HCT116 (cell line): ENCODE data around the gene DDAH1. TPM values are rescaled to one million over a fixed set of nuclear protein-coding genes. Genes with fewer than 3 reads are reported as not detected.

Source experiments
- ATAC-seq: fragments of 200-7000 bp; cut with Tn5 transposase; 2 replicates; pipeline ENCODE4 v1.9.1; 2020; ENCODE audit warnings: mild to moderate bottlenecking, moderate library complexity
- BruUV-seq: library from RNA; stranded (reverse); fragments of 400-500 nt; replicated peaks from 2 replicates; lab custom pipeline; 2021; lab: Mats Ljungman, UMichigan
- CTCF ChIA-PET: fragments of 300-600 bp; sonication (Branson Sonifier 250); formaldehyde crosslinking; loops from one replicate; lab custom pipeline; 2021; ENCODE audit warnings: antibody characterized with exemption; lab: Charles Lee
- POLR2A ChIA-PET: fragments of 300-600, 350-600 bp; sonication (Branson Sonifier 250); formaldehyde crosslinking; loops from one replicate; lab custom pipeline; 2021; ENCODE audit warnings: antibody characterized with exemption; lab: Charles Lee
- RAD21 ChIA-PET, 2 experiments: fragments of 300-600 bp; sonication (Branson Sonifier 250); formaldehyde crosslinking; loops; one replicate each; lab custom pipeline; 2023; ENCODE audit warnings: low total read pairs in 2 of 2; ENCODE audit not compliant: uncharacterized antibody in 2 of 2, unreplicated experiment in 2 of 2, low non-redundant PET in 1 of 2; lab: Charles Lee
- DNase-seq: peaks from one replicate; pipeline ENCODE4 v3.0.0-alpha.2; 2010; ENCODE audit warnings: low read depth, low spot score
- H2AFZ ChIP-seq: fragments of 200-600 bp; shearing (Covaris generic), sonication (generic); 2 replicates; pipeline ENCODE4 v1.6.1; 2017; ENCODE audit warnings: low read depth, mixed run types, mixed read lengths, antibody characterized with exemption, low read length; ENCODE audit not compliant: poor library complexity, severe bottlenecking
- H3K27ac ChIP-seq: 2 replicates; pipeline ENCODE4 v1.5.1; 2012; ENCODE audit warnings: low read depth, low read length
- H3K27me3 ChIP-seq: fragments of 200-600 bp; sonication (generic); 2 replicates; pipeline ENCODE4 v1.6.1; 2016; ENCODE audit warnings: mixed run types, low read length, mixed read lengths; ENCODE audit not compliant: insufficient read depth
- H3K36me3 ChIP-seq, 2 experiments: fragments of 200-500 bp in 1 of 2; fragments of 200-600 bp in 1 of 2; sonication (Bioruptor generic) in 1 of 2; sonication (generic) in 1 of 2; 2 replicates each; pipeline versions ENCODE4 v1.5.1 to v1.6.1; 2014 to 2016; ENCODE audit warnings: low read length in 2 of 2, inconsistent platforms in 1 of 2, mixed read lengths in 1 of 2, mixed run types in 1 of 2; ENCODE audit not compliant: insufficient read depth in 2 of 2, control insufficient read depth in 1 of 2
- H3K4me1 ChIP-seq, 2 experiments: fragments of 200-600 bp in 1 of 2; sonication (generic) in 1 of 2; 2 replicates each; pipeline versions ENCODE4 v1.5.1 to v1.6.1; 2012 to 2017; ENCODE audit warnings: low read length in 2 of 2, inconsistent platforms in 1 of 2, mild to moderate bottlenecking in 1 of 2, mixed read lengths in 1 of 2, mixed run types in 1 of 2, moderate library complexity in 1 of 2; ENCODE audit not compliant: insufficient read depth in 2 of 2, control insufficient read depth in 1 of 2
- H3K4me2 ChIP-seq: fragments of 200-600 bp; sonication (generic); 2 replicates; pipeline ENCODE4 v1.6.1; 2017; ENCODE audit warnings: mixed run types, low read length, mixed read lengths
- H3K4me3 ChIP-seq, 2 experiments: fragments of 200-600 bp in 1 of 2; sonication (generic) in 1 of 2; replicated peaks in 1 of 2; 2 replicates each; pipeline ENCODE4 v1.5.1; 2011 to 2016; ENCODE audit warnings: low read length in 2 of 2, control low read depth in 1 of 2, low read depth in 1 of 2, mild to moderate bottlenecking in 1 of 2, mixed read lengths in 1 of 2, mixed run types in 1 of 2
- H3K79me2 ChIP-seq: fragments of 200-600 bp; sonication (generic); 2 replicates; pipeline ENCODE4 v1.6.1; 2017; ENCODE audit warnings: mild to moderate bottlenecking, mixed run types, low read length, moderate library complexity, mixed read lengths; ENCODE audit not compliant: insufficient read depth
- H3K9ac ChIP-seq: fragments of 200-600 bp; sonication (generic); 2 replicates; pipeline ENCODE4 v1.6.1; 2016; ENCODE audit warnings: low read length, mixed read lengths
- H3K9me2 ChIP-seq: fragments of 200-600 bp; sonication (generic), shearing (Covaris generic); 2 replicates; pipeline ENCODE4 v1.6.1; 2017; ENCODE audit warnings: mixed run types, mild to moderate bottlenecking, moderate library complexity; ENCODE audit not compliant: insufficient read depth
- H3K9me3 ChIP-seq, 2 experiments: fragments of 200-500 bp in 1 of 2; fragments of 200-600 bp in 1 of 2; sonication (Bioruptor generic) in 1 of 2; sonication (generic) in 1 of 2; 2 replicates each; pipeline ENCODE4 v1.6.1; 2014 to 2017; ENCODE audit warnings: low read length in 2 of 2, mixed read lengths in 2 of 2, inconsistent platforms in 1 of 2, low read depth in 1 of 2, mild to moderate bottlenecking in 1 of 2, mixed run types in 1 of 2, moderate library complexity in 1 of 2; ENCODE audit not compliant: control insufficient read depth in 1 of 2, insufficient read depth in 1 of 2
- H4K20me1 ChIP-seq: fragments of 200-600 bp; sonication (generic), shearing (Covaris generic); 2 replicates; pipeline ENCODE4 v1.6.1; 2017; ENCODE audit warnings: mixed run types, mild to moderate bottlenecking, moderate library complexity; ENCODE audit not compliant: insufficient read depth
- ATF3 ChIP-seq: IDR thresholded peaks from 2 replicates; pipeline ENCODE4 v1.6.1; 2012
- CEBPB ChIP-seq: IDR thresholded peaks from 2 replicates; pipeline ENCODE4 v1.6.1; 2012; ENCODE audit warnings: low read depth
- EGR1 ChIP-seq: IDR thresholded peaks from 2 replicates; pipeline ENCODE4 v1.6.1; 2012; ENCODE audit warnings: low read depth
- ELF1 ChIP-seq: IDR thresholded peaks from 2 replicates; pipeline ENCODE4 v1.6.1; 2012; ENCODE audit warnings: low read depth, borderline replicate concordance
- EZH2 ChIP-seq: fragments of 200-600 bp; sonication (generic); IDR thresholded peaks from 2 replicates; pipeline ENCODE4 v1.6.1; 2017; ENCODE audit warnings: antibody characterized with exemption, mixed run types
- FOSL1 ChIP-seq: IDR thresholded peaks from 2 replicates; pipeline ENCODE4 v1.6.1; 2012; ENCODE audit warnings: low read depth
- JUND ChIP-seq: IDR thresholded peaks from 2 replicates; pipeline ENCODE4 v1.6.1; 2012
- RAD21 ChIP-seq: IDR thresholded peaks from 2 replicates; pipeline ENCODE4 v1.6.1; 2012; ENCODE audit warnings: low read depth, mild to moderate bottlenecking
- SP1 ChIP-seq: IDR thresholded peaks from 2 replicates; pipeline ENCODE4 v1.6.1; 2012; ENCODE audit warnings: low read depth
- SRF ChIP-seq: IDR thresholded peaks from 2 replicates; pipeline ENCODE4 v1.6.1; 2012; ENCODE audit warnings: low read depth
- TCF7L2 ChIP-seq: IDR thresholded peaks from 2 replicates; pipeline ENCODE4 v1.7.0; 2011; ENCODE audit warnings: borderline replicate concordance, inconsistent platforms; ENCODE audit not compliant: insufficient read depth, insufficient read length; ENCODE audit errors: extremely low read depth
- ZBTB33 ChIP-seq: IDR thresholded peaks from 2 replicates; pipeline ENCODE4 v1.6.1; 2011; ENCODE audit warnings: mild to moderate bottlenecking, low read length, moderate library complexity; ENCODE audit not compliant: insufficient replicate concordance; ENCODE audit errors: extremely low read depth
- ZFX ChIP-seq: fragments of 450-650 bp; IDR thresholded peaks from 2 replicates; pipeline ENCODE4 v1.6.1; 2017
- intact Hi-C: fragments of 100-400 bp; cut with micrococcal nuclease; formaldehyde crosslinking; loops from 2 replicates; pipeline ENCODE4 v1.10.0; 2022
- total RNA-seq: library from RNA; stranded (reverse); gene quantifications from one replicate; pipeline ENCODE4 v1.2.1, GENCODE V29; 2021; ENCODE audit not compliant: unreplicated experiment
- TF ChIP-seq, protein P1 (sequence below): IDR thresholded peaks from 2 replicates; pipeline ENCODE4 v1.6.1; 2012; ENCODE audit warnings: low read depth
- TF ChIP-seq, protein P2 (sequence below), 3 experiments: fragments of 200-600 bp in 1 of 3; sonication (generic) in 1 of 3; IDR thresholded peaks in 2 of 3; conservative IDR thresholded peaks in 1 of 3; 2 replicates each; pipeline ENCODE4 v1.5.1; 2012 to 2017; ENCODE audit warnings: low read depth in 2 of 3, low read length in 2 of 3, antibody characterized with exemption in 1 of 3, borderline replicate concordance in 1 of 3, control low read depth in 1 of 3, mild to moderate bottlenecking in 1 of 3, mixed read lengths in 1 of 3, mixed run types in 1 of 3, moderate library complexity in 1 of 3; ENCODE audit not compliant: insufficient read depth in 1 of 3

The DDAH1 gene
- total RNA-seq, 1 experiment from 2014 or later = 16.6 TPM

DNA sequence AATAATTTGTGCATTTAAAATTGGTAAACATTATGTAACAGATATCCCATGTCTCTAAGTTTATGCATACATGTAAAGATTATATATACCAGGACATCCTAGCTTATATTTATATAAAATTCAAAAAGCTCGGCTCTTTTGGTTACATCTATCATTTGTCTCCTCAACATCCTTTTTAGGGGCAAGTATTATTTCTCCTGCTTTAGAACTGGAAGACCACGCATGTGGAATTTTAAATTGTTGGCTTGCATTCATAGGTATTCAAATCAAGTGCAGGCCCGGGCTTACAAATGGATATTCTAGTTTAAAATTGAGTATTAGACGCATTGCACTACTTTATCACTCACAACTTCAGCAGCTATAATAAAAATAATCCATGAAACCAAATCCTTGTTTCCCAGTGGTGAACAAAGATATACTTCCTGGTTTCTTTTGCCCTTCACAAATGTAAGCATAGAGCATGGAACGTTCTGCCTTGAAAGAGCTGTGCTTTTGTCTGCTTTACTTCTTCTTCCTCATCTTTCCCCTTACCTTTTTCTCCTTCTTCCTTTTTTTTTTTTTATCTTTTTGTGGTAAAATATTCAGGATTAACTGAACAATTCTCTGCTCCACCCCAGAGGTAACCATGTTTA lies 57.1 kb downstream of the DDAH1 start:
- no peak overlapping the region for H3K9ac ChIP-seq
- no peak overlapping the region for H3K4me3 ChIP-seq
- no peak overlapping the region for H3K27ac ChIP-seq
- intact Hi-C loops = no loop called here
- H3K9me2 ChIP-seq = no peaks in the 10 kb centered on the region
- H4K20me1 ChIP-seq = no peaks in the 10 kb centered on the region
- H3K27me3 ChIP-seq = no peaks in the 10 kb centered on the region
- ChIA-PET POLR2A (no interaction called here), CTCF (interaction anchor here (1.7 to 1.9 kb wide), 2 partner anchors 8 to 10 kb away, joined by 4 to 5 read pairs; no protein-coding TSS in a partner anchor), RAD21 (no interaction called here)
- no peaks in the 10 kb centered on the region for H3K9me3 ChIP-seq
- no peaks in the 10 kb centered on the region for H3K36me3 ChIP-seq
- ATAC-seq (no peak), DNase-seq (no peak)
- peaks cover 7 to 8% of the 10 kb centered on the region in 2 experiments; a peak in 3 of 4 replicates for H3K4me1 ChIP-seq
- BruUV-seq = no TSS peak
- peak overlapping the region; percentile 36 for H3K4me2 ChIP-seq
- no peaks in the 10 kb centered on the region for H3K79me2 ChIP-seq
- no peak overlapping the region for H2AFZ ChIP-seq
- TF ChIP-seq CEBPB (no peak), TCF7L2 (no peak), SRF (no peak), JUND (no peak), ZFX (no peak), ATF3 (no peak), FOSL1 (no peak), EZH2 (no peak), SP1 (no peak), ELF1 (no peak), RAD21 (no peak), ZBTB33 (no peak), EGR1 (no peak)
- TF ChIP-seq, protein P1, sequence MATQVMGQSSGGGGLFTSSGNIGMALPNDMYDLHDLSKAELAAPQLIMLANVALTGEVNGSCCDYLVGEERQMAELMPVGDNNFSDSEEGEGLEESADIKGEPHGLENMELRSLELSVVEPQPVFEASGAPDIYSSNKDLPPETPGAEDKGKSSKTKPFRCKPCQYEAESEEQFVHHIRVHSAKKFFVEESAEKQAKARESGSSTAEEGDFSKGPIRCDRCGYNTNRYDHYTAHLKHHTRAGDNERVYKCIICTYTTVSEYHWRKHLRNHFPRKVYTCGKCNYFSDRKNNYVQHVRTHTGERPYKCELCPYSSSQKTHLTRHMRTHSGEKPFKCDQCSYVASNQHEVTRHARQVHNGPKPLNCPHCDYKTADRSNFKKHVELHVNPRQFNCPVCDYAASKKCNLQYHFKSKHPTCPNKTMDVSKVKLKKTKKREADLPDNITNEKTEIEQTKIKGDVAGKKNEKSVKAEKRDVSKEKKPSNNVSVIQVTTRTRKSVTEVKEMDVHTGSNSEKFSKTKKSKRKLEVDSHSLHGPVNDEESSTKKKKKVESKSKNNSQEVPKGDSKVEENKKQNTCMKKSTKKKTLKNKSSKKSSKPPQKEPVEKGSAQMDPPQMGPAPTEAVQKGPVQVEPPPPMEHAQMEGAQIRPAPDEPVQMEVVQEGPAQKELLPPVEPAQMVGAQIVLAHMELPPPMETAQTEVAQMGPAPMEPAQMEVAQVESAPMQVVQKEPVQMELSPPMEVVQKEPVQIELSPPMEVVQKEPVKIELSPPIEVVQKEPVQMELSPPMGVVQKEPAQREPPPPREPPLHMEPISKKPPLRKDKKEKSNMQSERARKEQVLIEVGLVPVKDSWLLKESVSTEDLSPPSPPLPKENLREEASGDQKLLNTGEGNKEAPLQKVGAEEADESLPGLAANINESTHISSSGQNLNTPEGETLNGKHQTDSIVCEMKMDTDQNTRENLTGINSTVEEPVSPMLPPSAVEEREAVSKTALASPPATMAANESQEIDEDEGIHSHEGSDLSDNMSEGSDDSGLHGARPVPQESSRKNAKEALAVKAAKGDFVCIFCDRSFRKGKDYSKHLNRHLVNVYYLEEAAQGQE = no peak
- TF ChIP-seq, protein P2, sequence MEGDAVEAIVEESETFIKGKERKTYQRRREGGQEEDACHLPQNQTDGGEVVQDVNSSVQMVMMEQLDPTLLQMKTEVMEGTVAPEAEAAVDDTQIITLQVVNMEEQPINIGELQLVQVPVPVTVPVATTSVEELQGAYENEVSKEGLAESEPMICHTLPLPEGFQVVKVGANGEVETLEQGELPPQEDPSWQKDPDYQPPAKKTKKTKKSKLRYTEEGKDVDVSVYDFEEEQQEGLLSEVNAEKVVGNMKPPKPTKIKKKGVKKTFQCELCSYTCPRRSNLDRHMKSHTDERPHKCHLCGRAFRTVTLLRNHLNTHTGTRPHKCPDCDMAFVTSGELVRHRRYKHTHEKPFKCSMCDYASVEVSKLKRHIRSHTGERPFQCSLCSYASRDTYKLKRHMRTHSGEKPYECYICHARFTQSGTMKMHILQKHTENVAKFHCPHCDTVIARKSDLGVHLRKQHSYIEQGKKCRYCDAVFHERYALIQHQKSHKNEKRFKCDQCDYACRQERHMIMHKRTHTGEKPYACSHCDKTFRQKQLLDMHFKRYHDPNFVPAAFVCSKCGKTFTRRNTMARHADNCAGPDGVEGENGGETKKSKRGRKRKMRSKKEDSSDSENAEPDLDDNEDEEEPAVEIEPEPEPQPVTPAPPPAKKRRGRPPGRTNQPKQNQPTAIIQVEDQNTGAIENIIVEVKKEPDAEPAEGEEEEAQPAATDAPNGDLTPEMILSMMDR (IDR thresholded peaks at IDR 0.05 in 2 of 3, conservative IDR thresholded peaks at IDR 0.05 in 1 of 3; ENCODE audit: borderline replicate concordance in 1 of 3, insufficient read depth in 1 of 3, low read depth in 2 of 3, low read length in 2 of 3) = no peak
